Kidney (tissue), 14 donors: ENCODE data around the gene C8A. TPM values are rescaled to one million over a fixed set of nuclear protein-coding genes. Genes with fewer than 3 reads are reported as not detected.

ENCODE experiments used
- DNase-seq, 5 donors: peaks; one replicate each; pipeline ENCODE4 v3.0.0-alpha.2; 2013 to 2020
- FAIRE-seq: peaks from 2 replicates; lab custom pipeline; 2012; peaks lifted over from hg19 to GRCh38; lab: Jason Lieb, UNC
- H3K27ac ChIP-seq, 2 donors: one replicate each; pipeline ENCODE4 v1.7.0; 2013; ENCODE audit warnings: low read depth in 2 of 2, low read length in 2 of 2, inconsistent platforms in 1 of 2
- H3K27me3 ChIP-seq: one replicate; pipeline ENCODE4 v1.7.1; 2013; ENCODE audit warnings: low read length, inconsistent platforms; ENCODE audit not compliant: control insufficient read depth, insufficient read depth
- H3K36me3 ChIP-seq, 3 donors: one replicate each; pipeline versions ENCODE4 v1.7.0 to v1.7.1; 2013; ENCODE audit warnings: low read length in 3 of 3, control low read depth in 1 of 3, inconsistent platforms in 1 of 3; ENCODE audit not compliant: insufficient read depth in 3 of 3, control insufficient read depth in 2 of 3
- H3K4me1 ChIP-seq, 3 donors: one replicate each; pipeline versions ENCODE4 v1.7.0 to v1.7.1; 2013; ENCODE audit warnings: low read length in 3 of 3, inconsistent platforms in 1 of 3, low read depth in 1 of 3; ENCODE audit not compliant: control insufficient read depth in 2 of 3, insufficient read depth in 2 of 3
- H3K4me3 ChIP-seq, 3 donors: one replicate each; pipeline versions ENCODE4 v1.7.0 to v1.8.1; 2013; ENCODE audit warnings: low read length in 3 of 3, control low read depth in 1 of 3, inconsistent platforms in 1 of 3
- H3K9ac ChIP-seq, 3 donors: one replicate each; pipeline versions ENCODE4 v1.7.0 to v1.7.1; 2013; ENCODE audit warnings: low read length in 3 of 3, control low read depth in 1 of 3, inconsistent platforms in 1 of 3
- H3K9me3 ChIP-seq, 3 donors: one replicate each; pipeline versions ENCODE4 v1.7.0 to v1.7.1; 2013; ENCODE audit warnings: low read length in 3 of 3, control low read depth in 1 of 3, inconsistent platforms in 1 of 3; ENCODE audit not compliant: control insufficient read depth in 2 of 3, insufficient read depth in 1 of 3
- intact Hi-C: fragments of 100-400 bp; cut with DNase I; formaldehyde crosslinking; loops from one replicate; pipeline ENCODE4 v1.11.1; 2022
- polyA plus RNA-seq: library from polyadenylated mRNA; stranded (reverse); fragments of 350-450 nt; fragmentation: Illumina TruSeq; extraction: RNeasy Lipid Tissue Mini Kit (QIAGEN cat#74804); gene quantifications from one replicate; pipeline ENCODE4 v1.2.3, GENCODE V29; 2014; ENCODE audit warnings: low read depth, low replicate concordance; ENCODE audit not compliant: insufficient read depth
- total RNA-seq: library from RNA; stranded (reverse); fragmentation: NEBNext Ultra II Directional; extraction: Animal tissue kit (Norgen Biotek cat#: 25700); gene quantifications from one replicate; pipeline ENCODE4 v1.2.1, GENCODE V29; 2021
- TF ChIP-seq, protein P1 (sequence below): IDR thresholded peaks from 3 replicates; pipeline ENCODE4 v1.5.1; 2012; ENCODE audit warnings: mild to moderate bottlenecking, moderate library complexity, borderline replicate concordance; ENCODE audit not compliant: insufficient read depth; ENCODE audit errors: extremely low read depth
- donor health status: control.
- donor health status: control.
- donor health status: control.
- donor health status: control.
- donor health status: control.
- donor health status: DM: yes; HTN: yes; CAD: no.
- donor health status: Normal renal cell carcinoma (clear cell type).

The C8A gene
- total and polyA plus RNA-seq, 2 donors from 2014 or later: 0.09 TPM; not detected in 1

- no peak overlapping the region for H3K27ac ChIP-seq
- TF ChIP-seq, protein P1, sequence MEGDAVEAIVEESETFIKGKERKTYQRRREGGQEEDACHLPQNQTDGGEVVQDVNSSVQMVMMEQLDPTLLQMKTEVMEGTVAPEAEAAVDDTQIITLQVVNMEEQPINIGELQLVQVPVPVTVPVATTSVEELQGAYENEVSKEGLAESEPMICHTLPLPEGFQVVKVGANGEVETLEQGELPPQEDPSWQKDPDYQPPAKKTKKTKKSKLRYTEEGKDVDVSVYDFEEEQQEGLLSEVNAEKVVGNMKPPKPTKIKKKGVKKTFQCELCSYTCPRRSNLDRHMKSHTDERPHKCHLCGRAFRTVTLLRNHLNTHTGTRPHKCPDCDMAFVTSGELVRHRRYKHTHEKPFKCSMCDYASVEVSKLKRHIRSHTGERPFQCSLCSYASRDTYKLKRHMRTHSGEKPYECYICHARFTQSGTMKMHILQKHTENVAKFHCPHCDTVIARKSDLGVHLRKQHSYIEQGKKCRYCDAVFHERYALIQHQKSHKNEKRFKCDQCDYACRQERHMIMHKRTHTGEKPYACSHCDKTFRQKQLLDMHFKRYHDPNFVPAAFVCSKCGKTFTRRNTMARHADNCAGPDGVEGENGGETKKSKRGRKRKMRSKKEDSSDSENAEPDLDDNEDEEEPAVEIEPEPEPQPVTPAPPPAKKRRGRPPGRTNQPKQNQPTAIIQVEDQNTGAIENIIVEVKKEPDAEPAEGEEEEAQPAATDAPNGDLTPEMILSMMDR: no peak
- no peak overlapping the region for H3K4me3 ChIP-seq
- H3K36me3 ChIP-seq: no peaks in the 10 kb centered on the region
- DNase-seq (no peak), FAIRE-seq (no peak)
- intact Hi-C loops: no loop called here
- H3K4me1 ChIP-seq: peaks cover 3 to 36% (median 8%) of the 10 kb centered on the region in 3 donors
- H3K9me3 ChIP-seq: no peaks in the 10 kb centered on the region
- H3K9ac ChIP-seq: no peak overlapping the region
- H3K27me3 ChIP-seq: no peaks in the 10 kb centered on the region
Measured at GRCh38 chr1:56924116-56924515, 69.5 kb downstream of the C8A start.

- H3K36me3 ChIP-seq: no peaks in the 10 kb centered on the region
- DNase-seq (no peak), FAIRE-seq (no peak)
- H3K9ac ChIP-seq: no peak overlapping the region
- H3K9me3 ChIP-seq: no peaks in the 10 kb centered on the region
- H3K4me3 ChIP-seq: no peak overlapping the region
- TF ChIP-seq, protein P1: no peak
- H3K27ac ChIP-seq: no peak overlapping the region
- intact Hi-C loops: no loop called here
- H3K4me1 ChIP-seq: peaks cover 0 to 36% (median 8%) of the 10 kb centered on the region in 3 donors
- no peaks in the 10 kb centered on the region for H3K27me3 ChIP-seq
Measured at GRCh38 chr1:56925193-56925592, 70.6 kb downstream of the C8A start.

DNA sequence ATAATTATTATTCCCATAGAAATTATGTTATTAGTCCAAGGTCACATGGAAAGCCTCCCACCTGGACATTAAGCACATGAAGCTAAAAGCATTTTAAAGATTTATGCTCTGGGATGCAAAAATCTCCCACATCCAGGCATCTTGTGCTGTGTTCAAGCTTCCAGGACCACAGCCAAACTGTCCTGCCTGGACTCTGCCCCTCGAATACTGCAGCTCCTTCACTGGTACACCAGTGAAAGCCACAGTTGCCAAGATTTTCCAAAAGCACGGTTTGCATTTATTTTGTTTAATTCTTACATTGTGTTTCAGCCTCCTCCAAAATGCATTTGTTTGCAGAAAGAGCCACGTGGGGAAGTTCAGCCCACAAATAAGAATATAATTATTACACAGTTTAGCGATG, 72.6 kb downstream of the C8A start:
- Histone ChIP-seq H3K27ac (no peak overlapping the region), H3K4me1 (peaks cover 0 to 18% (median 4%) of the 10 kb centered on the region in 3 donors), H3K27me3 (no peaks in the 10 kb centered on the region), H3K9me3 (no peaks in the 10 kb centered on the region), H3K4me3 (no peak overlapping the region), H3K36me3 (no peaks in the 10 kb centered on the region), H3K9ac (no peak overlapping the region)
- DNase-seq (no peak), FAIRE-seq (no peak)
- TF ChIP-seq, protein P1: no peak
- intact Hi-C loops: no loop called here

GRCh38 chr1:56927986-56928385, 73.4 kb downstream of the C8A start:
- TF ChIP-seq, protein P1: no peak
- FAIRE-seq (no peak), DNase-seq (no peak)
- intact Hi-C loops: no loop called here
- Histone ChIP-seq H3K9ac (no peak overlapping the region), H3K27ac (no peak overlapping the region), H3K27me3 (no peaks in the 10 kb centered on the region), H3K4me1 (peaks cover 0 to 12% (median 4%) of the 10 kb centered on the region in 3 donors), H3K9me3 (no peaks in the 10 kb centered on the region), H3K36me3 (no peaks in the 10 kb centered on the region), H3K4me3 (no peak overlapping the region)
